HepG2 (cell line): Measurements from ENCODE around the gene TBC1D7.

Experiments
- ARHGAP35 ChIP-seq: sonication (generic); formaldehyde crosslinking; IDR thresholded peaks from 2 replicates; pipeline ENCODE4 v1.9.0; 2022; ENCODE audit warnings: mild to moderate bottlenecking, inconsistent platforms, moderate library complexity, missing genetic modification reagents, borderline replicate concordance
- ATF7 ChIP-seq, 2 experiments: fragments of 450-650 bp in 1 of 2; sonication (generic) in 1 of 2; formaldehyde crosslinking in 1 of 2; IDR thresholded peaks; 2 replicates each; pipeline versions ENCODE4 v1.4.0 to v1.6.1; 2016 to 2020; ENCODE audit warnings: antibody characterized with exemption in 1 of 2, mild to moderate bottlenecking in 1 of 2, missing genetic modification reagents in 1 of 2
- CTCF ChIP-seq: sonication (generic); formaldehyde crosslinking; IDR thresholded peaks from 2 replicates; pipeline ENCODE4 v1.5.0; 2020; ENCODE audit warnings: mild to moderate bottlenecking, missing genetic modification reagents, moderate library complexity
- EP300 ChIP-seq, 3 experiments: sonication (generic) in 1 of 3; formaldehyde crosslinking in 1 of 3; IDR thresholded peaks; 2 replicates each; pipeline versions ENCODE4 v1.5.1 to v1.6.1; 2011 to 2020; ENCODE audit warnings: low read depth in 2 of 3, low read length in 2 of 3, borderline replicate concordance in 1 of 3, improper control_type of control experiment in 1 of 3, mild to moderate bottlenecking in 1 of 3, missing genetic modification reagents in 1 of 3, moderate library complexity in 1 of 3
- FOSL1 ChIP-seq: sonication (generic); formaldehyde crosslinking; IDR thresholded peaks from 2 replicates; pipeline ENCODE4 v1.9.0; 2021; ENCODE audit warnings: missing genetic modification reagents, borderline replicate concordance
- FOXM1 ChIP-seq: sonication (generic); formaldehyde crosslinking; IDR thresholded peaks from 2 replicates; pipeline ENCODE4 v1.5.0; 2020; ENCODE audit warnings: missing genetic modification reagents
- POLR2AphosphoS5 ChIP-seq: IDR thresholded peaks from 2 replicates; pipeline ENCODE4 v1.6.1; 2012; ENCODE audit warnings: low read depth, low read length
- USF2 ChIP-seq, 2 experiments: sonication (generic) in 1 of 2; formaldehyde crosslinking in 1 of 2; IDR thresholded peaks; 2 replicates each; pipeline versions ENCODE4 v1.5.1 to v1.6.1; 2011 to 2020; ENCODE audit warnings: borderline replicate concordance in 1 of 2, low read depth in 1 of 2, low read length in 1 of 2, mild to moderate bottlenecking in 1 of 2, missing genetic modification reagents in 1 of 2, moderate library complexity in 1 of 2
- ZNF24 ChIP-seq: fragments of 450-650 bp; IDR thresholded peaks from 2 replicates; pipeline ENCODE4 v1.6.1; 2017; ENCODE audit warnings: antibody characterized with exemption, mild to moderate bottlenecking
- ZNF407 ChIP-seq: sonication (generic); formaldehyde crosslinking; IDR thresholded peaks from one replicate; pipeline ENCODE4 v1.5.1; 2020; ENCODE audit warnings: mild to moderate bottlenecking, missing genetic modification reagents; ENCODE audit errors: not compliant biosample characterization
- ZNF550 ChIP-seq: sonication (generic); formaldehyde crosslinking; IDR thresholded peaks from 2 replicates; pipeline ENCODE4 v1.4.0; 2020; ENCODE audit warnings: mild to moderate bottlenecking, missing genetic modification reagents, borderline replicate concordance
- ZNF619 ChIP-seq: sonication (generic); formaldehyde crosslinking; IDR thresholded peaks from 2 replicates; pipeline ENCODE4 v1.4.0; 2020; ENCODE audit warnings: mild to moderate bottlenecking, missing genetic modification reagents

- TF ChIP-seq ZNF550 (CRISPR knock-in tag) (no peak), FOSL1 (no peak), ZNF407 (CRISPR knock-in tag) (no peak), ZNF619 (CRISPR knock-in tag) (no peak), USF2 (IDR thresholded peaks at IDR 0.05; ENCODE audit: low read depth, low read length) (no peak), USF2 (CRISPR knock-in tag; IDR thresholded peaks at IDR 0.05; ENCODE audit: borderline replicate concordance) (no peak), CTCF (CRISPR knock-in tag) (no peak), ARHGAP35 (no peak), POLR2AphosphoS5 (no peak), EP300 (IDR thresholded peaks at IDR 0.05; ENCODE audit: low read depth in 2 of 2, low read length in 2 of 2) (no peak), EP300 (CRISPR knock-in tag; IDR thresholded peaks at IDR 0.05; ENCODE audit: borderline replicate concordance) (no peak), FOXM1 (no peak), ZNF24 (no peak), ATF7 (IDR thresholded peaks at IDR 0.05) (no peak), ATF7 (CRISPR knock-in tag; IDR thresholded peaks at IDR 0.05) (no peak)
Measured at GRCh38 chr6:13282393-13283069, 45.8 kb downstream of the TBC1D7 start.
